Esophagus (tissue), 2 donors: ENCODE measurements around the gene GTF3C2. TPM values are rescaled to one million over a fixed set of nuclear protein-coding genes. Genes with fewer than 3 reads are reported as not detected.

ENCODE experiments used
- H3K27ac ChIP-seq, 2 donors: one replicate each; pipeline ENCODE4 v1.5.1; 2013; ENCODE audit warnings: low read depth in 2 of 2, mild to moderate bottlenecking in 2 of 2, inconsistent platforms in 1 of 2, low read length in 1 of 2, moderate library complexity in 1 of 2
- H3K27me3 ChIP-seq, 2 donors: one replicate each; pipeline ENCODE4 v1.6.1; 2013; ENCODE audit warnings: low read length in 2 of 2, control low read depth in 1 of 2, mild to moderate bottlenecking in 1 of 2; ENCODE audit not compliant: insufficient read depth in 2 of 2, control insufficient read depth in 1 of 2
- H3K36me3 ChIP-seq, 2 donors: one replicate each; pipeline ENCODE4 v1.6.1; 2013; ENCODE audit warnings: low read length in 1 of 2; ENCODE audit not compliant: control insufficient read depth in 2 of 2, insufficient read depth in 2 of 2
- H3K4me1 ChIP-seq, 2 donors: one replicate each; pipeline ENCODE4 v1.6.1; 2013; ENCODE audit warnings: low read length in 1 of 2; ENCODE audit not compliant: control insufficient read depth in 2 of 2, insufficient read depth in 2 of 2
- H3K4me3 ChIP-seq, 2 donors: one replicate each; pipeline ENCODE4 v1.5.1; 2013; ENCODE audit warnings: low read length in 2 of 2, mild to moderate bottlenecking in 2 of 2, low read depth in 1 of 2, moderate library complexity in 1 of 2
- H3K9me3 ChIP-seq, 2 donors: one replicate each; pipeline ENCODE4 v1.6.1; 2013; ENCODE audit warnings: mild to moderate bottlenecking in 2 of 2, low read depth in 1 of 2, low read length in 1 of 2, moderate library complexity in 1 of 2; ENCODE audit not compliant: control insufficient read depth in 2 of 2, insufficient read depth in 1 of 2
- WGBS, 2 donors: extraction: QIAGEN DNeasy Blood & Tissue Kit; methylation state at CpG; one replicate each; pipeline ENCODE4 v1.1.7; 2013; 5-methylcytosine and 5-hydroxymethylcytosine counted together
- polyA plus RNA-seq, 2 donors: library from polyadenylated mRNA; stranded (reverse); fragments of 200-250 nt; gene quantifications; one replicate each; pipeline ENCODE4 v1.2.3, GENCODE V29; 2013
- donor health status: healthy with polysubstance abuse.
- donor health status: Bipolar disorder and iron deficiency.

The GTF3C2 gene
- polyA plus RNA-seq = 10 to 100 TPM; 41.5 to 43.8 TPM

GRCh38 chr2:27356382-27357181, at the start of gene GTF3C2:
Gene GTF3C2 (minus strand): TSS chr2:27356764. CDS start chr2:27343554, 13,210 bp downstream.
- 0 to 1% methylated on average over 67 of the region's 67 CpGs for WGBS, 2 donors
- peak within 1 kb of the TSS; percentile 86 to 99 for H3K27ac ChIP-seq
- H3K9me3 ChIP-seq = no peaks in the 10 kb centered on the region
- no peaks in the 10 kb centered on the region for H3K27me3 ChIP-seq
- H3K4me3 ChIP-seq = peak within 1 kb of the TSS; percentile 67 to 97
- H3K36me3 ChIP-seq = no peaks in the 10 kb centered on the region
- H3K4me1 ChIP-seq = peaks cover 0 to 2% of the 10 kb centered on the region in 2 donors

GRCh38 chr2:27400348-27401135, 44.0 kb upstream of the GTF3C2 start:
- no peaks in the 10 kb centered on the region for H3K36me3 ChIP-seq
- 97 to 100% methylated on average over 2 of the region's 2 CpGs for WGBS, 2 donors
- no peaks in the 10 kb centered on the region for H3K4me1 ChIP-seq
- H3K27ac ChIP-seq = no peak overlapping the region
- H3K27me3 ChIP-seq = no peaks in the 10 kb centered on the region
- H3K4me3 ChIP-seq = no peak overlapping the region
- no peaks in the 10 kb centered on the region for H3K9me3 ChIP-seq

GRCh38 chr2:27398962-27399361, 42.4 kb upstream of the GTF3C2 start:
- Histone ChIP-seq H3K4me1 (no peaks in the 10 kb centered on the region), H3K27me3 (no peaks in the 10 kb centered on the region), H3K27ac (no peak overlapping the region), H3K4me3 (no peak overlapping the region), H3K36me3 (no peaks in the 10 kb centered on the region), H3K9me3 (no peaks in the 10 kb centered on the region)
- 95 to 96% methylated on average over 5 of the region's 5 CpGs for WGBS, 2 donors

GRCh38 chr2:27393225-27393624, 36.7 kb upstream of the GTF3C2 start:
- Histone ChIP-seq H3K9me3 (no peaks in the 10 kb centered on the region), H3K27me3 (no peaks in the 10 kb centered on the region), H3K36me3 (peaks cover 0 to 4% of the 10 kb centered on the region in 2 donors), H3K4me3 (no peak overlapping the region), H3K4me1 (no peaks in the 10 kb centered on the region), H3K27ac (no peak overlapping the region)
- 97 to 98% methylated on average over 33 of the region's 33 CpGs for WGBS, 2 donors

GRCh38 chr2:27390822-27391679, 34.5 kb upstream of the GTF3C2 start:
- H3K27me3 ChIP-seq = no peaks in the 10 kb centered on the region
- no peaks in the 10 kb centered on the region for H3K9me3 ChIP-seq
- no peak overlapping the region for H3K4me3 ChIP-seq
- 91 to 94% methylated on average over 9 of the region's 9 CpGs for WGBS, 2 donors
- H3K36me3 ChIP-seq = peaks cover 3 to 6% of the 10 kb centered on the region in 2 donors
- H3K4me1 ChIP-seq = no peaks in the 10 kb centered on the region
- no peak overlapping the region for H3K27ac ChIP-seq

- Histone ChIP-seq H3K36me3 (peaks cover 16 to 40% of the 10 kb centered on the region in 2 donors), H3K4me3 (no peak overlapping the region)
Observed at GRCh38 chr2:27381577-27382181, 25.1 kb upstream of the GTF3C2 start.

GRCh38 chr2:27380626-27381545, 24.3 kb upstream of the GTF3C2 start, which contains the start of gene ZNF513:
Gene ZNF513 (minus strand): TSS chr2:27380734. CDS start chr2:27380526, 208 bp downstream.
- Histone ChIP-seq H3K9me3 (no peaks in the 10 kb centered on the region), H3K4me1 (peaks cover 3 to 8% of the 10 kb centered on the region in 2 donors), H3K27me3 (no peaks in the 10 kb centered on the region), H3K36me3 (peaks cover 18 to 45% of the 10 kb centered on the region in 2 donors), H3K27ac (peak within 1 kb of the TSS; percentile 87 to 95), H3K4me3 (peak within 1 kb of the TSS; percentile 67 to 85)
- 10 to 16% methylated on average over 54 to 67 of the region's 67 CpGs for WGBS, 2 donors

More at GRCh38 chr2:27381577-27382181, 25.1 kb upstream of the GTF3C2 start:
- Histone ChIP-seq H3K27ac (peak overlapping the region; percentile 84 to 95), H3K27me3 (no peaks in the 10 kb centered on the region), H3K4me1 (peaks cover 3 to 8% of the 10 kb centered on the region in 2 donors), H3K9me3 (no peaks in the 10 kb centered on the region)
- 87 to 93% methylated on average over 10 of the region's 10 CpGs for WGBS, 2 donors

GRCh38 chr2:27379836-27380625, 23.5 kb upstream of the GTF3C2 start:
- WGBS, 2 donors = 0 to 1% methylated on average over 34 to 35 of the region's 35 CpGs
- Histone ChIP-seq H3K4me1 (peaks cover 3 to 8% of the 10 kb centered on the region in 2 donors), H3K9me3 (no peaks in the 10 kb centered on the region), H3K4me3 (peak overlapping the region; percentile 67 to 85), H3K27me3 (no peaks in the 10 kb centered on the region), H3K36me3 (peaks cover 24 to 52% of the 10 kb centered on the region in 2 donors), H3K27ac (peak overlapping the region; percentile 87 to 95)
